Stimulated activated naive CD8-positive, alpha-beta T cell treated with anti-CD3 and anti-CD28 coated beads, Interleukin-15, Interleukin-2, amounts not matched to agents 100 ng/mL and 50 ng/mL, for 24 hours (primary cell): ENCODE results near the gene CA7.

Experiments used
- H3K27ac Mint-ChIP-seq: one replicate; pipeline ENCODE4 v1.8.0; 2021; ENCODE audit warnings: mild to moderate bottlenecking, mixed read lengths
- H3K27me3 Mint-ChIP-seq: one replicate; pipeline ENCODE4 v1.8.0; 2021; ENCODE audit warnings: mixed read lengths
- H3K36me3 Mint-ChIP-seq: one replicate; pipeline ENCODE4 v1.8.0; 2021; ENCODE audit warnings: low read depth, mixed read lengths
- H3K4me1 Mint-ChIP-seq: one replicate; pipeline ENCODE4 v1.8.0; 2021; ENCODE audit warnings: low read depth, mixed read lengths
- H3K4me3 Mint-ChIP-seq: one replicate; pipeline ENCODE4 v1.8.0; 2021; ENCODE audit warnings: mild to moderate bottlenecking, mixed read lengths
- H3K9me3 Mint-ChIP-seq: one replicate; pipeline ENCODE4 v1.8.0; 2021; ENCODE audit warnings: mixed read lengths

The CA7 gene

GRCh38 chr16:66844342-66845079, at the start of gene CA7:
TSS of gene CA7 (plus strand) at chr16:66844414. CDS start at chr16:66844488, 74 bp downstream.
- Mint-ChIP-seq H3K27me3 (peaks cover 49% of the 10 kb centered on the region), H3K4me1 (peaks cover 5% of the 10 kb centered on the region), H3K27ac (no peak within 1 kb of the TSS), H3K9me3 (no peaks in the 10 kb centered on the region), H3K36me3 (no peaks in the 10 kb centered on the region), H3K4me3 (peak within 1 kb of the TSS; percentile 51)

GRCh38 chr16:66798161-66798560, 46.1 kb upstream of the CA7 start:
- Mint-ChIP-seq H3K27ac (no peak overlapping the region), H3K4me3 (no peak overlapping the region), H3K4me1 (no peaks in the 10 kb centered on the region), H3K36me3 (peaks cover 16% of the 10 kb centered on the region), H3K9me3 (no peaks in the 10 kb centered on the region), H3K27me3 (no peaks in the 10 kb centered on the region)

- Mint-ChIP-seq H3K9me3 (no peaks in the 10 kb centered on the region), H3K27me3 (no peaks in the 10 kb centered on the region), H3K4me1 (no peaks in the 10 kb centered on the region), H3K36me3 (peaks cover 43% of the 10 kb centered on the region), H3K27ac (no peak overlapping the region), H3K4me3 (no peak overlapping the region)
Observed at GRCh38 chr16:66800856-66801255, 43.4 kb upstream of the CA7 start.

GRCh38 chr16:66801320-66802105, 42.7 kb upstream of the CA7 start, which contains the start of gene TERB1:
TSS of gene TERB1 (minus strand) at chr16:66801584. CDS start at chr16:66796798, 4,786 bp downstream.
- Mint-ChIP-seq H3K36me3 (peaks cover 44% of the 10 kb centered on the region), H3K4me3 (no peak within 1 kb of the TSS), H3K9me3 (no peaks in the 10 kb centered on the region), H3K4me1 (no peaks in the 10 kb centered on the region), H3K27me3 (no peaks in the 10 kb centered on the region), H3K27ac (no peak within 1 kb of the TSS)

GRCh38 chr16:66802159-66802558, 42.1 kb upstream of the CA7 start:
- Mint-ChIP-seq H3K27me3 (no peaks in the 10 kb centered on the region), H3K36me3 (peaks cover 44% of the 10 kb centered on the region), H3K4me1 (no peaks in the 10 kb centered on the region), H3K27ac (no peak overlapping the region), H3K9me3 (no peaks in the 10 kb centered on the region), H3K4me3 (no peak overlapping the region)

- H3K4me3 Mint-ChIP-seq: no peak overlapping the region
- no peaks in the 10 kb centered on the region for H3K4me1 Mint-ChIP-seq
- no peaks in the 10 kb centered on the region for H3K27me3 Mint-ChIP-seq
- peaks cover 72% of the 10 kb centered on the region for H3K36me3 Mint-ChIP-seq
- no peak overlapping the region for H3K27ac Mint-ChIP-seq
- H3K9me3 Mint-ChIP-seq: no peaks in the 10 kb centered on the region
Observed at GRCh38 chr16:66809765-66810164, 34.4 kb upstream of the CA7 start.

GRCh38 chr16:66810391-66810790, 33.8 kb upstream of the CA7 start:
- Mint-ChIP-seq H3K36me3 (peaks cover 68% of the 10 kb centered on the region), H3K27ac (no peak overlapping the region), H3K27me3 (no peaks in the 10 kb centered on the region), H3K9me3 (no peaks in the 10 kb centered on the region), H3K4me1 (no peaks in the 10 kb centered on the region), H3K4me3 (no peak overlapping the region)

- H3K9me3 Mint-ChIP-seq: no peaks in the 10 kb centered on the region
- no peak overlapping the region for H3K27ac Mint-ChIP-seq
Observed at GRCh38 chr16:66811043-66811442, 33.2 kb upstream of the CA7 start.

GRCh38 chr16:66814734-66815133, 29.5 kb upstream of the CA7 start:
- Mint-ChIP-seq H3K27me3 (no peaks in the 10 kb centered on the region), H3K9me3 (no peaks in the 10 kb centered on the region), H3K36me3 (peaks cover 75% of the 10 kb centered on the region), H3K27ac (no peak overlapping the region), H3K4me3 (no peak overlapping the region), H3K4me1 (no peaks in the 10 kb centered on the region)

More at GRCh38 chr16:66811043-66811442, 33.2 kb upstream of the CA7 start:
- H3K4me3 Mint-ChIP-seq: no peak overlapping the region
- no peaks in the 10 kb centered on the region for H3K27me3 Mint-ChIP-seq
- H3K36me3 Mint-ChIP-seq: peaks cover 65% of the 10 kb centered on the region
- H3K4me1 Mint-ChIP-seq: no peaks in the 10 kb centered on the region

GRCh38 chr16:66824006-66824405, 20.2 kb upstream of the CA7 start:
- no peaks in the 10 kb centered on the region for H3K27me3 Mint-ChIP-seq
- no peak overlapping the region for H3K4me3 Mint-ChIP-seq
- H3K27ac Mint-ChIP-seq: no peak overlapping the region
- no peaks in the 10 kb centered on the region for H3K9me3 Mint-ChIP-seq
- H3K4me1 Mint-ChIP-seq: peaks cover 12% of the 10 kb centered on the region
- peaks cover 68% of the 10 kb centered on the region for H3K36me3 Mint-ChIP-seq

- Mint-ChIP-seq H3K27me3 (peaks cover 8% of the 10 kb centered on the region), H3K36me3 (peaks cover 25% of the 10 kb centered on the region), H3K27ac (peak within 1 kb of the TSS; percentile 52), H3K4me1 (peaks cover 20% of the 10 kb centered on the region), H3K4me3 (peak within 1 kb of the TSS; percentile 81), H3K9me3 (no peaks in the 10 kb centered on the region)
Observed at GRCh38 chr16:66830422-66831404, 13.5 kb upstream of the CA7 start, which contains the start of gene NAE1. TSS of gene NAE1 (minus strand) at chr16:66830976. CDS start at chr16:66830899, 77 bp downstream.

- Mint-ChIP-seq H3K9me3 (no peaks in the 10 kb centered on the region), H3K4me1 (peaks cover 20% of the 10 kb centered on the region), H3K27me3 (peaks cover 8% of the 10 kb centered on the region), H3K4me3 (no peak overlapping the region), H3K36me3 (peaks cover 13% of the 10 kb centered on the region), H3K27ac (no peak overlapping the region)
Observed at GRCh38 chr16:66832190-66832589, 12.0 kb upstream of the CA7 start.

GRCh38 chr16:66832661-66833305, 11.4 kb upstream of the CA7 start:
- no peak overlapping the region for H3K4me3 Mint-ChIP-seq
- peaks cover 11% of the 10 kb centered on the region for H3K27me3 Mint-ChIP-seq

GRCh38 chr16:66834746-66835145, 9.5 kb upstream of the CA7 start:
- H3K9me3 Mint-ChIP-seq: no peaks in the 10 kb centered on the region
- peaks cover under 1% of the 10 kb centered on the region for H3K4me1 Mint-ChIP-seq
- no peaks in the 10 kb centered on the region for H3K36me3 Mint-ChIP-seq
- peaks cover 26% of the 10 kb centered on the region for H3K27me3 Mint-ChIP-seq
- H3K27ac Mint-ChIP-seq: no peak overlapping the region
- no peak overlapping the region for H3K4me3 Mint-ChIP-seq

More at GRCh38 chr16:66832661-66833305, 11.4 kb upstream of the CA7 start:
- H3K4me1 Mint-ChIP-seq: peaks cover 16% of the 10 kb centered on the region
- H3K9me3 Mint-ChIP-seq: no peaks in the 10 kb centered on the region
- H3K36me3 Mint-ChIP-seq: peaks cover 9% of the 10 kb centered on the region
- H3K27ac Mint-ChIP-seq: no peak overlapping the region
